ENCODE data around the gene PRR33. TPM values are rescaled to one million over a fixed set of nuclear protein-coding genes. Genes with fewer than 3 reads are reported as not detected.
"Not testable (repeated sequence)": the region's sequence is repeated elsewhere in the genome, so short reads cannot be mapped to it uniquely, and the experiment has no call there.

The PRR33 gene
- 0.67 TPM for polyA plus RNA-seq
- long read RNA-seq, donor 1, partial matches to known transcripts, result 0 of 1 reads
- long read RNA-seq, donor 1, other reads (novel, unspliced or antisense), result 0 of 1 reads
- long read RNA-seq, donor 2, transcript PRR33-201 (1 exons, 3,319 nt), result major isoform, 12 of 12 reads
- long read RNA-seq, donor 2, partial matches to known transcripts, result 0 of 12 reads
- long read RNA-seq, donor 2, other reads (novel, unspliced or antisense), result 0 of 12 reads
- long read RNA-seq, donor 3, result 0 reads
- long read RNA-seq, donor 4, result 0 reads
- long read RNA-seq, donor 5, partial matches to known transcripts, result 0 of 3 reads
- long read RNA-seq, donor 5, other reads (novel, unspliced or antisense), result 0 of 3 reads
- long read RNA-seq, donor 6, transcript PRR33-201 (1 exons, 3,319 nt), result major isoform, 5 of 5 reads
- long read RNA-seq, donor 6, partial matches to known transcripts, result 0 of 5 reads
- long read RNA-seq, donor 6, other reads (novel, unspliced or antisense), result 0 of 5 reads
- long read RNA-seq, donor 7, partial matches to known transcripts, result 0 of 3 reads
- long read RNA-seq, donor 7, other reads (novel, unspliced or antisense), result 0 of 3 reads
- long read RNA-seq, donor 8, transcript PRR33-201 (1 exons, 3,319 nt), result major isoform, 8 of 22 reads
- long read RNA-seq, donor 8, partial matches to known transcripts, result 14 of 22 reads
- long read RNA-seq, donor 8, other reads (novel, unspliced or antisense), result 0 of 22 reads
- long read RNA-seq, donor 9, partial matches to known transcripts, result 0 of 3 reads
- long read RNA-seq, donor 9, other reads (novel, unspliced or antisense), result 0 of 3 reads
- long read RNA-seq, donor 10, transcript PRR33-201 (1 exons, 3,319 nt), result major isoform, 7 of 7 reads
- long read RNA-seq, donor 10, partial matches to known transcripts, result 0 of 7 reads
- long read RNA-seq, donor 10, other reads (novel, unspliced or antisense), result 0 of 7 reads
- long read RNA-seq, donor 11, transcript PRR33-201 (1 exons, 3,319 nt), result major isoform, 5 of 5 reads
- long read RNA-seq, donor 11, partial matches to known transcripts, result 0 of 5 reads
- long read RNA-seq, donor 11, other reads (novel, unspliced or antisense), result 0 of 5 reads

DNA sequence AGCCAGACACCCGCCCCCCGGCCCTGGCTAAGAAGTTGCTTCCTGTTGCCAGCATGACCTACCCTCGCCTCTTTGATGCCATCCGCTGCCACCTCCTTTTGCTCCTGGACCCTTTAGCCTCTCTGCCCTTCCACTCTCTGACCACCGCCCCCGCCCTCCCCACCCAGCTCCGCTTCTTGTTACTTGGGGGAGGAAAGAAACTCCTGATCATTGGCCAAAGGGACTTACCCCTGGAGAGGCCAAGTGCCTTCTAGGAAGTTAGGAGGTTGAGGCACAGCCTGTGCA is at the start of gene PRR33:
Gene PRR33 (minus strand): TSS at position 65 of the 285 bp plus-strand sequence. CDS start 1,311 bp downstream, outside the sequence.
- Histone ChIP-seq H3K27me3 (ENCODE audit: control insufficient read depth, insufficient read depth, low read length) (no peaks in the 10 kb centered on the region), H3K36me3 (ENCODE audit: control insufficient read depth, insufficient read depth, low read length) (no peaks in the 10 kb centered on the region), H3K9me3 (ENCODE audit: control insufficient read depth, low read depth, low read length) (no peaks in the 10 kb centered on the region), H3K27ac (ENCODE audit: low read length) (no peak within 1 kb of the TSS), H3K4me1 (ENCODE audit: control insufficient read depth, insufficient read depth, low read length) (no peaks in the 10 kb centered on the region), H3K4me3 (ENCODE audit: low read length) (no peak within 1 kb of the TSS)
- DNase-seq, result no peak
- WGBS (ENCODE audit: insufficient coverage, low lambda C conversion rate), result no CpG with 5 or more reads among the region's 7 CpGs

DNA sequence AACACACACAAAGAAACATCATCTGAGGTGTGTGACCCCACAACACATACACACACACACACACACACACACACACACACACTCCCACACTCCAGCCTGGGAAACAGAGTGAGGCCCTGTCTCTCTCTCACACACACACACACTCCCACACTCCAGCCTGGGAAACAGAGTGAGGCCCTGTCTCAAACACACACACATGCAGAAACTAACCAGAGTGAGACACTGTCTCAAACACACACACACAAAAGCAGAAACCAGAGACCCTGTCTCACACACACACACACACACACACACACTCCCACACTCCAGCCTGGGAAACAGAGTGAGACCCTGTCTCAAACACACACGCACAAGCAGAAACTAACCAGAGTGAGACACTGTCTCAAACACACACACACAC is 48.1 kb upstream of the PRR33 start:
- not testable (repeated sequence) for H3K27ac ChIP-seq (ENCODE audit: low read length); H3K36me3 ChIP-seq (ENCODE audit: control insufficient read depth, insufficient read depth, low read length); H3K27me3 ChIP-seq (ENCODE audit: control insufficient read depth, insufficient read depth, low read length); H3K4me1 ChIP-seq (ENCODE audit: control insufficient read depth, insufficient read depth, low read length); H3K4me3 ChIP-seq (ENCODE audit: low read length); H3K9me3 ChIP-seq (ENCODE audit: control insufficient read depth, low read depth, low read length)
- WGBS (ENCODE audit: insufficient coverage, low lambda C conversion rate), result no CpG with 5 or more reads among the region's 1 CpG
- DNase-seq, result peak in 1 of 2 donors; percentile 33

DNA sequence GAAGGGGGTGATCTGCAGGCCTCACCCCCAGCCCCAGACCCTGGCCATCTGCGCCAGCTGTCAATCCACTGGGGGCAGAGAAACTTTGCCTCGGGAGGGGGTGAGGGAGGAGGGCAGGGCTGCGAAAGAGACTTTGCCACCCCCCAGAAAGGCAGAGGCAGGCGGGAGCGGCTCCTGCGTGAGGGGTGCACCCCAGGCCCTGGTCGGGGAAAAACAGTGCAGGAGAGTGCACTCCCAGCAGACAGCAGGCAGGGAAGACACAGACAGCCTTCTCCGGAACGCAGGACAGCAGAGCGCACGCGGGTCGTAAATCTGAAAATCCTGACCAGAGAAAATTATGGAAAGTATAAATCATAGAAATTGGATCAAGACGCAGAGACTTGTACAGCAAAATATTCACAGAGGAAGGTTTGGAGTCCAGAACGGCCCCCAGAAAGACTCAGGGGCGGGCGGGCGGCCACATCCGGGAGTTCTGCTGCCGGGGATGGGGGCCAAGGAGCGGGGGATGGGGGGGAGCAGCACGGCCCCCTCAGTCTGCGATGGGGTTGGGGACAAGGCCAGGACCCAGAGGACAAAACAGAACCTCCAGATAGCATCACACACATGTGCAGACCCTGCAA is 47.4 kb upstream of the PRR33 start:
- H3K27me3 ChIP-seq (ENCODE audit: control insufficient read depth, insufficient read depth, low read length), result no peaks in the 10 kb centered on the region
- H3K9me3 ChIP-seq (ENCODE audit: control insufficient read depth, low read depth, low read length), result peaks cover 3% of the 10 kb centered on the region
- DNase-seq, result peak in 1 of 2 donors; percentile 27
- H3K27ac ChIP-seq (ENCODE audit: low read length), result no peak overlapping the region
- no peaks in the 10 kb centered on the region for H3K4me1 ChIP-seq (ENCODE audit: control insufficient read depth, insufficient read depth, low read length)
- WGBS (ENCODE audit: insufficient coverage, low lambda C conversion rate), result no CpG with 5 or more reads among the region's 23 CpGs
- no peak overlapping the region for H3K4me3 ChIP-seq (ENCODE audit: low read length)
- no peaks in the 10 kb centered on the region for H3K36me3 ChIP-seq (ENCODE audit: control insufficient read depth, insufficient read depth, low read length)

DNA sequence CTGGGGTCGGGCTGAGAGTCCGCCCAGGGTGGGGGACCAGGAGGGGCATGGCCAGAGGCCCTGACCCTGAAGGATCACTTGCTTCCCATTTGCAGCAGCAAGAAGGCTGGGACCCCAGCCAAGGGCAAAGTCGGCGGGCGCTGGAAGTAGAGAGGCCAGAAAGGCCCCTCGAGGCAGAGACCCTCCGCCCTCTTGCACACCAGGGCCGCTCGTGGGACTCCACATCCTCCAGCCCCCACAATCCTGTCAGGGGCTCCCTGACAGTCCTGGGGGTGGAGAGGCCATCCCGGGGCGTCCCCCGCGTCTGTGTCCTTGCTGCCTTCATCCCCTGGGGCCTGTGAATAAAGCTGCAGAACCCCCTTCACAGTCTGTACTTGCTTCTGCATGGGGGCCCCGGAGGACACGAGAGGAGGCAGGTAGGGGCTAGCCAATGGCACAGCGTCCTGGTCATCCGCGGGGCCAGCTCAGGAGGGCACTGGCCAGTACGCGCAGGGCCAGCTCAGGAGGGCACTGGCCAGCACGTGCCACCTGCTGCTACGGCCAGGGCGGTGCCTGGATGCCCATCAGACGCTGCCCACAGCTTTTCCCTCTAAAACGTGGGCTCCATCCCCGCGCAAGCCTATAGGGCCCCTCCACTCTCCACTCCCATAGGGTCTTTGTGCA is 46.8 kb upstream of the PRR33 start:
- 80% methylated on average over 1 of the region's 27 CpGs for WGBS (ENCODE audit: insufficient coverage, low lambda C conversion rate)
- Histone ChIP-seq H3K27ac (ENCODE audit: low read length) (no peak overlapping the region), H3K4me1 (ENCODE audit: control insufficient read depth, insufficient read depth, low read length) (no peaks in the 10 kb centered on the region), H3K27me3 (ENCODE audit: control insufficient read depth, insufficient read depth, low read length) (no peaks in the 10 kb centered on the region), H3K4me3 (ENCODE audit: low read length) (no peak overlapping the region), H3K36me3 (ENCODE audit: control insufficient read depth, insufficient read depth, low read length) (no peaks in the 10 kb centered on the region), H3K9me3 (ENCODE audit: control insufficient read depth, low read depth, low read length) (peaks cover 3% of the 10 kb centered on the region)
- DNase-seq, result no peak

DNA sequence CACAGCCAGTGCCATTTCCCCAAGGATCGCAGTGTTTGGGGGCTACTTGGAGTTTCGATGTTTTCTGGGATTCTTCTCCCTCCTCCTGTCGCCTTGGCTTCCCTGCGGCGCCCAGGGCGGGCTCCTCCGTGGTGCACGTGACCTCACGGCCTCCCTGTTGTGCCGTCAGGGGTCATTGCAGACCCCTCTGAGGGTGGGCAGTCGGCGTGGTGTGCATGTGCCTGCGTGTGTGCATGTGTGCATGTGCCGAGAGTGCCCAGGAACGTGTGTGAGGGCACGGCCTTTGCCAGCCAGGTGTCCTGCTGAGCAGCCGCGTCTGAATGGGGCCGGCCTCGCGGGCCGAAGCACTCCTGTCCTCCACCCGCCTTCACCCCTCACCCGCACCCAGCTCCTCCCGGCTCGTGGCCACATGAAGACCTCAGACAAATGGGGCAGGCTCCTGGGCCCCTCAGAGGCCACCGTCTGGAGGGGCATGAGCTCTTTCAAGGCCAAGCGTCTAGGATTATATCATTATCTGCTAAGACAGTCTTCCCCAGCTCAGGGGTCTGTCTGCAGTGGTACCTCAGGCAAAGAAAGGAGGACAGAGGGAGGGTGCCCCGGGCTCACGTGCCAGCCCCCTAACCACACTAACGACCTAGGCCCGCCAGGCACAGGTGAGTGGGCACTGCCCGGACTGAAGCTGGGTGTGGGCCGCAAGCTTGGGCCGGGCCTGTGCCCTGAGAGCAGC is 46.1 kb upstream of the PRR33 start:
- no peak overlapping the region for H3K4me3 ChIP-seq (ENCODE audit: low read length)
- H3K27ac ChIP-seq (ENCODE audit: low read length), result no peak overlapping the region
- no peak for DNase-seq
- WGBS (ENCODE audit: insufficient coverage, low lambda C conversion rate), result no CpG with 5 or more reads among the region's 35 CpGs
- H3K4me1 ChIP-seq (ENCODE audit: control insufficient read depth, insufficient read depth, low read length), result no peaks in the 10 kb centered on the region
- no peaks in the 10 kb centered on the region for H3K36me3 ChIP-seq (ENCODE audit: control insufficient read depth, insufficient read depth, low read length)
- no peaks in the 10 kb centered on the region for H3K27me3 ChIP-seq (ENCODE audit: control insufficient read depth, insufficient read depth, low read length)
- H3K9me3 ChIP-seq (ENCODE audit: control insufficient read depth, low read depth, low read length), result peaks cover 3% of the 10 kb centered on the region

DNA sequence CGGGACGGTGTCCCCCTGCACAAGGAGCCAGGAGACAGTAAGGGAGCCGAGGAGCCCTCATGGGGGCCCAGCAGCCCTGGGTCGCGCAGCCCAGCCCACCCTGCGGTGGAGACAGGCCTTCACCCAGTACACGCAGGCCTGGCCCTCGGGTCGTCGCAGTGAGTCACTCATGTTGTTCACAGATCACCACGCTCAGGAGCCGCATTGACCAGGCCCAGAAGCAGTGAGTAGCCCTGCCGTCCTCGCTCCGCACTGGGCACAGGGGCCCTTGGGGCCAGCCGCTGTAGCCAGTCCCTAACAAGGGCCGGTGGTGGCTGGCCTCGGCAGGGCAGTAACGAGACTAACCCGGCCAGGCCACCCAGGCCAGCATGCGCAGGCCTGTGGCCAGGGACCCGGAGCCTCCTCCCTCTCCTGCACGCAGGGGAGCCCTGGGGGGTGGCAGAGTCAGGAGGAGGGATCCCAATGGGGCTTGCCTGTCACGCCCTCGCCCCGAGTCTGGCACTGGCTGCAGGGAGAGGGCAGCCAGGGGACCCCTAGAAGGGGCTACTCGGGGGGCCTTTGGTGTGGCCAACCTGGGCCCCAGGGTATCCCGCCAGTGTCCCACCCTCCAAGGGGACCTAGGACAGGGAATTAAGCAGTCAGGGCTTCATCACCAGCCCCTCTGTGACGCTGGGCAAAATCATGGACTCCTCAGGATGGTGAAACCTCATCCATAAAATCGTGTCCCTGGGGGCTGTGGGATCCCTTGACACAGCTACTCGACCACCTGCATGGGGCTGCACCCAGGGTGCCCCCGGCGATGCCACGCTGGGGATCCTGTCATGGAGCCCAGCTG is 45.3 kb upstream of the PRR33 start:
- peaks cover 3% of the 10 kb centered on the region for H3K9me3 ChIP-seq (ENCODE audit: control insufficient read depth, low read depth, low read length)
- no peak overlapping the region for H3K27ac ChIP-seq (ENCODE audit: low read length)
- no peak overlapping the region for H3K4me3 ChIP-seq (ENCODE audit: low read length)
- no peaks in the 10 kb centered on the region for H3K27me3 ChIP-seq (ENCODE audit: control insufficient read depth, insufficient read depth, low read length)
- H3K4me1 ChIP-seq (ENCODE audit: control insufficient read depth, insufficient read depth, low read length), result no peaks in the 10 kb centered on the region
- no peaks in the 10 kb centered on the region for H3K36me3 ChIP-seq (ENCODE audit: control insufficient read depth, insufficient read depth, low read length)
- DNase-seq, result no peak
- WGBS (ENCODE audit: insufficient coverage, low lambda C conversion rate), result no CpG with 5 or more reads among the region's 34 CpGs

DNA sequence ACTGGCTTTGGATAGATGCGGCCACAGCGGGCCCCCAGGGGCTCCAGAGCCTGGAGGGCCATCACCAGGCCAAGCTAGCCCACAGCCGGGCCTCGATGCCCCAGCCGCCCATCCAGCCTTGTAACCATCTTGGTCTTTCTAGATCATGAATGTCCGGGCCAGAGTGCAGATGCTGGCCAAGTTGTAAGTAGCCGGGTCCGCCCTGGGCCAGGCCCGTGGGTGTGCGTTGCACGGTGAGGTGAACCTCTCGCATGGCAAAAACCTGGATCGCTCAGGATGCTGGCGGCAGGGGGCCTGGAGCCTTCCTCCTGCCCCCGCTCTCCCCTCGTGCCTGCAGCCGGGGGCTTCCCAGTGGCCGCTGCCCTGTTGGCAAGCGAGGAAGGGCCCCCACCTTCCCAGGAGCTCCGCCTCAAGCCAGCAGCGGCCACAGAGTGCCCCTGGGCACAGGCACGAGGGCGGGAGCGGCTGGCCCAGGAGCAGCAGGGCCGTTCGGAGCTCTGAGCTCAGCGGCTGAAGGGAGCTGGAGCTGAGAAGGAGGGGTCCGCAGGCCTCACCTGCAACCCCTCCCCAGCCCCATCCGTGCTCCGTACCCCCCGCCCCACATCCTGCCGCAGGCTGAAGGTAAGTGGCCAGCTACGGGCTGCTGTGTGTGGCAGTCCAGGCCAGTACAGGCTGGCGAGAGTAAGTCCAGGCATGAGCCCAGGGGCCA is 44.5 kb upstream of the PRR33 start:
- WGBS (ENCODE audit: insufficient coverage, low lambda C conversion rate), result no CpG with 5 or more reads among the region's 34 CpGs
- peaks cover 3% of the 10 kb centered on the region for H3K9me3 ChIP-seq (ENCODE audit: control insufficient read depth, low read depth, low read length)
- H3K36me3 ChIP-seq (ENCODE audit: control insufficient read depth, insufficient read depth, low read length), result no peaks in the 10 kb centered on the region
- no peaks in the 10 kb centered on the region for H3K27me3 ChIP-seq (ENCODE audit: control insufficient read depth, insufficient read depth, low read length)
- DNase-seq, result no peak
- no peaks in the 10 kb centered on the region for H3K4me1 ChIP-seq (ENCODE audit: control insufficient read depth, insufficient read depth, low read length)
- H3K27ac ChIP-seq (ENCODE audit: low read length), result no peak overlapping the region
- no peak overlapping the region for H3K4me3 ChIP-seq (ENCODE audit: low read length)

DNA sequence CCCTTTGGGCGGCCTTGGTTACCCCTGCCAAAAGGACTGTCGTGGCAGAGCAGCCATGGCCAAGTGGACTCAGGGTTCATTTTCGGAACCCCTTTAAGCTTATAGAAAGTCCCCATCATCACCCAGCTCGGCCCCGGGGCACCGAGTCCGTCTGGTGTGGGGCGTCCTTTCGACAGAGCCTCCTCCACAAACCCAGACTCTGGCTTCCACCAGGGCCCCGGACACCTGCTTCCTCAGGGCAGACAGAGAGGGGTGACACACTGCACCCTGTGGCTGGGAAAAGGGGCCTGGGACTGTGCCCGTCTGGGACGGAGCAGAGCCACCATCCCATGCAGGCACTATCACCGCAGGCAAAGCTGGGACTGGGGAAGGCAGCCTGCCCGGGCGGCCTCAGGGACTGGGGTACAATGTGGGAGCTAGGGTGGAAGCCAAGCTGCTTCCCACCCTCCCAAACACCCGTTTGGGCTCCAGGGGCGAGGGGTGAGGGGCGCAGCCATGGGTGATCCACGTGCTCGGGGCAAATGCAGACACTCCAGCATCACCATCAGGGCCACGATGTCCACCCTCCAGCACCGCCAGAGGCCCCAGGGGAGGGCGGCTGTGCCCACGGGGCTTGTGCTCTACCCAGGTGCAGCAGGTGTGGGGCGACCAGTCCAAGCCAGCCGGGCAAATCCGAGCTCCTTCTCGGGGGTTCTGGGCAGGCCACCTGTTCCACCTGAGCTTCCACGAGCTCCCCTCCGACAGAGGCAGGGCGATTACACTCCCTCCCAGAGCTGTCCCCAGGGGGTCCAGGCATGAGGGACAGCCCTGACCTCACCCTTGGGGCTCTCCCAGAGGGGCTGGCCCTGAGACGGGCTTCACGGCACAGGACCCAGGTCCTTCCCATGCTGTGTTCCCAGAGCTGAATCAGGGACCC is 43.7 kb upstream of the PRR33 start:
- Histone ChIP-seq H3K27me3 (ENCODE audit: control insufficient read depth, insufficient read depth, low read length) (no peaks in the 10 kb centered on the region), H3K27ac (ENCODE audit: low read length) (no peak overlapping the region), H3K36me3 (ENCODE audit: control insufficient read depth, insufficient read depth, low read length) (no peaks in the 10 kb centered on the region), H3K4me3 (ENCODE audit: low read length) (no peak overlapping the region), H3K4me1 (ENCODE audit: control insufficient read depth, insufficient read depth, low read length) (no peaks in the 10 kb centered on the region), H3K9me3 (ENCODE audit: control insufficient read depth, low read depth, low read length) (peaks cover 3% of the 10 kb centered on the region)
- no peak for DNase-seq
- no CpG with 5 or more reads among the region's 33 CpGs for WGBS (ENCODE audit: insufficient coverage, low lambda C conversion rate)

Data from large intestine (tissue), 12 donors.